ENCODE results near the gene C14orf93. TPM values are rescaled to one million over a fixed set of nuclear protein-coding genes. Genes with fewer than 3 reads are reported as not detected.
"Not testable (repeated sequence)": the region's sequence is repeated elsewhere in the genome, so short reads cannot be mapped to it uniquely, and the experiment has no call there.

Gene C14orf93
- total and polyA plus RNA-seq, 5 donors = 4.1 to 11.4 (median 6.6) TPM

DNA sequence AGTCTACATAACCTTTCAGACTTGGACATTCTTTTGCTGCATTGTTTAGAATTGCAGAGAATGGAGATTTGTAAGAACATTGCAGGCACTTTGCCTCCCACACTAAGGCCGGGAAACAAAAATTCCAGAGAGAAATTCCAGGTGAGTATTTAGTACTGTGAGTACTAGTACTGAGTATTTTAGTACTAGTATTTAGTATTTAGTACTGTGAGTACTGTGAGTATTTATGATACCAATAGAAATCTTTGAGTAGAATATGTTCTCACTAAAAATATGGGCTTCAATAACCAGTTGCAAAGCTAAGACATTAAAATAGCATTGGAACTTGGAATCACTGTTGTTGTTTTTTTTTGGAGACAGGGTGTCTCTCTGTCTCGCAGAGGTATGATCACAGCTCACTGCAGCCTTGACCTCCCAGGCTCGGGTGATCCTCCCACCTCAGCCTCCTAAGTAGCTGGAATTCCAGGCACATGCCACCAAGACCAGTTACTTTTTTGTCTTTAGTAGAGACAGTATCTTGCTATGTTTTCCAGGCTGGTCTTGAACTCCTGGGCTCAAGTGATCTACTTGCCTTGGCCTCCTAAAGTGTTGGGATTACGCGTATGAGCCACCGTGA, 47.8 kb downstream of the C14orf93 start:
- ATAC-seq = no peak
- DNase-seq = no peak
- no peaks in the 10 kb centered on the region for H3K27me3 ChIP-seq (ENCODE audit: control insufficient read depth, insufficient read depth)
- intact Hi-C loops (cut with DNase I) = no loop called here
- no peak overlapping the region for H3K27ac ChIP-seq (ENCODE audit: low read length)
- no peaks in the 10 kb centered on the region for H3K9me3 ChIP-seq (ENCODE audit: control insufficient read depth, low read length)
- H3K4me1 ChIP-seq (ENCODE audit: control insufficient read depth, insufficient read depth, low read length) = no peaks in the 10 kb centered on the region
- 91% methylated on average over 6 of the region's 6 CpGs for WGBS
- no peak overlapping the region for H3K4me3 ChIP-seq (ENCODE audit: low read length)

GRCh38 chr14:22955702-22956569, 54.0 kb downstream of the C14orf93 start:
- peak overlapping the region; percentile 85 for H3K4me3 ChIP-seq (ENCODE audit: low read length)
- no peak for DNase-seq
- H3K27ac ChIP-seq (ENCODE audit: low read length) = peak overlapping the region; percentile 98
- no peaks in the 10 kb centered on the region for H3K27me3 ChIP-seq (ENCODE audit: control insufficient read depth, insufficient read depth)
- peaks cover 4% of the 10 kb centered on the region for H3K4me1 ChIP-seq (ENCODE audit: control insufficient read depth, insufficient read depth, low read length)
- no peak for ATAC-seq
- WGBS = 19% methylated on average over 19 of the region's 19 CpGs
- intact Hi-C loops (cut with DNase I) = no loop called here
- no peaks in the 10 kb centered on the region for H3K9me3 ChIP-seq (ENCODE audit: control insufficient read depth, low read length)

GRCh38 chr14:22952418-22952817, 57.5 kb downstream of the C14orf93 start:
- H3K9me3 ChIP-seq (ENCODE audit: control insufficient read depth, low read length) = no peaks in the 10 kb centered on the region
- peaks cover 4% of the 10 kb centered on the region for H3K4me1 ChIP-seq (ENCODE audit: control insufficient read depth, insufficient read depth, low read length)
- DNase-seq (no peak), ATAC-seq (no peak)
- WGBS = 94% methylated on average over 1 of the region's 1 CpG
- no peaks in the 10 kb centered on the region for H3K27me3 ChIP-seq (ENCODE audit: control insufficient read depth, insufficient read depth)
- H3K4me3 ChIP-seq (ENCODE audit: low read length) = no peak overlapping the region
- intact Hi-C loops (cut with DNase I) = no loop called here
- no peak overlapping the region for H3K27ac ChIP-seq (ENCODE audit: low read length)

GRCh38 chr14:22951795-22952194, 58.1 kb downstream of the C14orf93 start:
- ATAC-seq; H3K9me3 ChIP-seq (ENCODE audit: control insufficient read depth, low read length); H3K27ac ChIP-seq (ENCODE audit: low read length); H3K4me3 ChIP-seq (ENCODE audit: low read length); DNase-seq; intact Hi-C loops (cut with DNase I); H3K27me3 ChIP-seq (ENCODE audit: control insufficient read depth, insufficient read depth); H3K4me1 ChIP-seq (ENCODE audit: control insufficient read depth, insufficient read depth, low read length): not testable (repeated sequence)
- WGBS = 89% methylated on average over 8 of the region's 8 CpGs

GRCh38 chr14:22945642-22946041, 64.3 kb downstream of the C14orf93 start:
- ATAC-seq (no peak), DNase-seq (no peak)
- H3K27ac ChIP-seq (ENCODE audit: low read length) = no peak overlapping the region
- intact Hi-C loops (cut with DNase I) = no loop called here
- no peaks in the 10 kb centered on the region for H3K9me3 ChIP-seq (ENCODE audit: control insufficient read depth, low read length)
- 91% methylated on average over 3 of the region's 3 CpGs for WGBS
- H3K4me1 ChIP-seq (ENCODE audit: control insufficient read depth, insufficient read depth, low read length) = no peaks in the 10 kb centered on the region
- H3K4me3 ChIP-seq (ENCODE audit: low read length) = no peak overlapping the region
- H3K27me3 ChIP-seq (ENCODE audit: control insufficient read depth, insufficient read depth) = no peaks in the 10 kb centered on the region

DNA sequence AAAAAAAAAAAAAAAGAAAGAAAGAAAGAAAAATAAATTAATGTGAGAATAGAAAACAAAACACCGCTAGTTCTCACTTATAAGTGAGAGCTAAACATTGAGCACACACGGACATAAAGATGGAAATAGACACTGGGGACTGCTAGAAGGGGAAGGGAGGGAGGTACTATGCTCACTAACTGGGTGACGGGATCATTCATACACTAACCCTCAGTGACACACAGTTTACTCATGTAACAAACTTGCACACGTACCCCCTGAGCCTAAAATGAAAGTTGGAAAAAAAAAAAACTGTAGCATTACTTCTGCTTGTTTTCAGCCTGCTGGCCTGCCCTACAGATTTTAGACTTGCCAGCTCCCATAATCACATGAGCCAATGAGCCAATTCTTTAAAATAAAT, 70.3 kb downstream of the C14orf93 start:
- no peak overlapping the region for H3K4me3 ChIP-seq (ENCODE audit: low read length)
- intact Hi-C loops (cut with DNase I) = no loop called here

More for the DNA sequence above, 70.3 kb downstream of the C14orf93 start:
- Histone ChIP-seq H3K4me1 (ENCODE audit: control insufficient read depth, insufficient read depth, low read length) (no peaks in the 10 kb centered on the region), H3K27ac (ENCODE audit: low read length) (no peak overlapping the region), H3K27me3 (ENCODE audit: control insufficient read depth, insufficient read depth) (no peaks in the 10 kb centered on the region), H3K9me3 (ENCODE audit: control insufficient read depth, low read length) (no peaks in the 10 kb centered on the region)
- no peak for DNase-seq
- 92% methylated on average over 4 of the region's 4 CpGs for WGBS
- no peak for ATAC-seq

Other genes with a start within 250 kb of the C14orf93 start
- 100 to 1,000 TPM in 3 of 4 donors, 10 to 100 TPM in 1; 92.6 to 123 (median 114) TPM for gene OXA1L, start 243.5 kb downstream of the C14orf93 start, total RNA-seq
- gene OXA1L, start 243.5 kb downstream of the C14orf93 start, polyA plus RNA-seq = 134 TPM
- 10 to 100 TPM in 1 of 4 donors, 1 to 10 TPM in 3; 5.7 to 13.6 (median 7.5) TPM for gene SLC7A7, start 194.7 kb downstream of the C14orf93 start, total RNA-seq
- 3.1 TPM for gene SLC7A7, start 194.7 kb downstream of the C14orf93 start, polyA plus RNA-seq
- 100 to 1,000 TPM in 1 of 4 donors, 10 to 100 TPM in 3; 86.2 to 115 (median 91.1) TPM for gene MRPL52, start 180.3 kb downstream of the C14orf93 start, total RNA-seq
- gene MRPL52, start 180.3 kb downstream of the C14orf93 start, polyA plus RNA-seq = 113 TPM
- 10 to 100 TPM; 45.3 to 64.1 (median 50.0) TPM for gene MMP14, start 173.6 kb downstream of the C14orf93 start, total RNA-seq
- 33.3 TPM for gene MMP14, start 173.6 kb downstream of the C14orf93 start, polyA plus RNA-seq
- 10 to 100 TPM; 66.2 to 89.7 (median 76.5) TPM for gene LRP10, start 138.4 kb downstream of the C14orf93 start, total RNA-seq
- gene LRP10, start 138.4 kb downstream of the C14orf93 start, polyA plus RNA-seq = 28.7 TPM
- under 1 TPM in 1 of 4 donors, not detected in 3; 0.25 TPM for gene REM2, start 126.9 kb downstream of the C14orf93 start, total RNA-seq
- gene REM2, start 126.9 kb downstream of the C14orf93 start, polyA plus RNA-seq = 0.07 TPM
- 10 to 100 TPM; 56.0 to 66.3 (median 61.6) TPM for gene RBM23, start 91.0 kb downstream of the C14orf93 start, total RNA-seq
- gene RBM23, start 91.0 kb downstream of the C14orf93 start, polyA plus RNA-seq = 26.0 TPM
- gene PRMT5, start 80.8 kb downstream of the C14orf93 start, total RNA-seq = 10 to 100 TPM; 37.3 to 52.1 (median 49.5) TPM
- 22.0 TPM for gene PRMT5, start 80.8 kb downstream of the C14orf93 start, polyA plus RNA-seq
- gene HAUS4, start 53.1 kb downstream of the C14orf93 start, total RNA-seq = 10 to 100 TPM; 16.5 to 33.5 (median 27.2) TPM
- 29.6 TPM for gene HAUS4, start 53.1 kb downstream of the C14orf93 start, polyA plus RNA-seq
- gene AJUBA, start 27.6 kb downstream of the C14orf93 start, total RNA-seq = 1 to 10 TPM; 5.7 to 6.9 (median 6.6) TPM
- 4.8 TPM for gene AJUBA, start 27.6 kb downstream of the C14orf93 start, polyA plus RNA-seq
- 100 to 1,000 TPM; 108 to 126 (median 112) TPM for gene PSMB5, start 24.8 kb upstream of the C14orf93 start, total RNA-seq
- gene PSMB5, start 24.8 kb upstream of the C14orf93 start, polyA plus RNA-seq = 140 TPM
- not detected for gene PSMB11, start 32.1 kb upstream of the C14orf93 start, total RNA-seq
- gene PSMB11, start 32.1 kb upstream of the C14orf93 start, polyA plus RNA-seq = not detected
- gene CDH24, start 47.4 kb upstream of the C14orf93 start, total RNA-seq = 1 to 10 TPM in 3 of 4 donors, under 1 TPM in 1; 0.95 to 2.3 (median 2.2) TPM
- 2.5 TPM for gene CDH24, start 47.4 kb upstream of the C14orf93 start, polyA plus RNA-seq
- gene ACIN1, start 85.0 kb upstream of the C14orf93 start, total RNA-seq = 10 to 100 TPM; 78.9 to 87.8 (median 84.8) TPM
- gene ACIN1, start 85.0 kb upstream of the C14orf93 start, polyA plus RNA-seq = 67.1 TPM
- 10 to 100 TPM; 30.2 to 43.9 (median 41.2) TPM for gene C14orf119, start 85.4 kb upstream of the C14orf93 start, total RNA-seq
- 27.3 TPM for gene C14orf119, start 85.4 kb upstream of the C14orf93 start, polyA plus RNA-seq
- gene CIROP, start 94.8 kb upstream of the C14orf93 start, total RNA-seq = not detected
- gene CIROP, start 94.8 kb upstream of the C14orf93 start, polyA plus RNA-seq = not detected
- not detected for gene CEBPE, start 109.1 kb upstream of the C14orf93 start, total RNA-seq
- not detected for gene CEBPE, start 109.1 kb upstream of the C14orf93 start, polyA plus RNA-seq
- gene SLC7A8, start 173.5 kb upstream of the C14orf93 start, total RNA-seq = 10 to 100 TPM in 2 of 4 donors, 1 to 10 TPM in 2; 6.9 to 11.7 (median 10.1) TPM
- 7.8 TPM for gene SLC7A8, start 173.5 kb upstream of the C14orf93 start, polyA plus RNA-seq
- gene RNF212B, start 227.8 kb upstream of the C14orf93 start, total RNA-seq = not detected
- gene RNF212B, start 227.8 kb upstream of the C14orf93 start, polyA plus RNA-seq = not detected

Data from right cardiac atrium (tissue), 5 donors.